ENCODE data around the gene SRPK2.

The SRPK2 gene

GRCh38 chr7:105204953-105205352 lies 183.8 kb downstream of the SRPK2 start:
- TF ChIP-seq, protein P1, sequence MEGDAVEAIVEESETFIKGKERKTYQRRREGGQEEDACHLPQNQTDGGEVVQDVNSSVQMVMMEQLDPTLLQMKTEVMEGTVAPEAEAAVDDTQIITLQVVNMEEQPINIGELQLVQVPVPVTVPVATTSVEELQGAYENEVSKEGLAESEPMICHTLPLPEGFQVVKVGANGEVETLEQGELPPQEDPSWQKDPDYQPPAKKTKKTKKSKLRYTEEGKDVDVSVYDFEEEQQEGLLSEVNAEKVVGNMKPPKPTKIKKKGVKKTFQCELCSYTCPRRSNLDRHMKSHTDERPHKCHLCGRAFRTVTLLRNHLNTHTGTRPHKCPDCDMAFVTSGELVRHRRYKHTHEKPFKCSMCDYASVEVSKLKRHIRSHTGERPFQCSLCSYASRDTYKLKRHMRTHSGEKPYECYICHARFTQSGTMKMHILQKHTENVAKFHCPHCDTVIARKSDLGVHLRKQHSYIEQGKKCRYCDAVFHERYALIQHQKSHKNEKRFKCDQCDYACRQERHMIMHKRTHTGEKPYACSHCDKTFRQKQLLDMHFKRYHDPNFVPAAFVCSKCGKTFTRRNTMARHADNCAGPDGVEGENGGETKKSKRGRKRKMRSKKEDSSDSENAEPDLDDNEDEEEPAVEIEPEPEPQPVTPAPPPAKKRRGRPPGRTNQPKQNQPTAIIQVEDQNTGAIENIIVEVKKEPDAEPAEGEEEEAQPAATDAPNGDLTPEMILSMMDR (IDR thresholded peaks at IDR 0.05): no peak

DNA sequence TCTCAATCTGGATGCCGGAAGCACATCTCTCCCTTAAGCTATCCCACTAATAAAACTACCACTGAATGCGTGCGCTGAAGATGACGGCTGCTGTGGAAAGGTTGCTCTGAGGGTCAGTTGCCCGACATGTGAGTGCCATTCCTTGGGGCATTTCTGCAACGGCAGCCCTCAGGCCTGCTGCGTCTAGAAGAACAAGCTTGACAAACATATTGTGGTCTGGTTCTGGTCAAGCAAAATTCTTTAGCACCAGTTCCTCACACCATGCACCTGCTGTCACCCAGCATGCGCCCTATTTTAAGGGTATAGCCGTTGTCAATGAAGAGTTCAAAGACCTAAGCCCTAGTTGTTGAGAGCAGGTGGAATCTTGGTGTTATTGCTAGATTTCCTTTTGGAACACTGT lies 184.2 kb downstream of the SRPK2 start:
- TF ChIP-seq, protein P1 (IDR thresholded peaks at IDR 0.05): no peak

DNA sequence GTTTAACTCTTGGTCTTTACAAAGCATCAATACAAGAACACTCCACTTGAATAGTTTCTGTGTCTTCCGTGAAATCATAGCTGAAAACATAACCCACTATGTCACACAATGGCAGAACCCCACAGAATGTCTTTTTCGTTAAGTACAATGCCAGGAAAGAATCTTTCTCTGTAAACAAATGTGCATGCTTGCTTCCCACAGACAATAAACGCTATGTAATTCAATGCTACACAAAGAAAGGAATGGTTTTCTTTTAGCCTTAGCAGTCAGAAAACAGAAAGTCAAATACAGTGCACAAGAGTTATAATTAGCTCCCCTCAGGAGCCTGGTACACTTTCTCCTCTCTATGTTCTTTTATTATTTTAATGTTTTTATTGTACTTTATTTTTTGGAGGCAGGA lies 186.1 kb downstream of the SRPK2 start:
- TF ChIP-seq, protein P1 (IDR thresholded peaks at IDR 0.05): no peak

DNA sequence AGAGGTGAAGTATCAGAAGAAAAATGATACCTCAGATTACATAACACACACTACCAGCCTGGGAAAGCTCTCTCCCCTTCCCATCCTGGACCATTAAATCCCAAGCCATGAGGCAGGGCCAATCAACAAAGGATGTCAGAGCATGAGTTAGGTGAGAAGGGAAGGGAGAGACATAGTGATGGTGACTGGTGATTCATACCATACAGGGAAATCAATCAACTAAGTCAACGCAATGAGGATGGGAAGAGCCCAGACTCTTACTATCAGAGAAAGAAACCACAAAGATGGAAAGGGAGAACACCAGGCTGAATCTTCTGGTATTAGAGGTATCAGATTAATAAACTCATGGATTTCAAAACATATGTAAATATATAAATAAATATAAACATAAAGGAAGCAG lies 189.3 kb downstream of the SRPK2 start:
- TF ChIP-seq, protein P1 (IDR thresholded peaks at IDR 0.05): no peak

- TF ChIP-seq, protein P1 (IDR thresholded peaks at IDR 0.05): no peak
Measured at GRCh38 chr7:105198223-105198622, 190.5 kb downstream of the SRPK2 start.

DNA sequence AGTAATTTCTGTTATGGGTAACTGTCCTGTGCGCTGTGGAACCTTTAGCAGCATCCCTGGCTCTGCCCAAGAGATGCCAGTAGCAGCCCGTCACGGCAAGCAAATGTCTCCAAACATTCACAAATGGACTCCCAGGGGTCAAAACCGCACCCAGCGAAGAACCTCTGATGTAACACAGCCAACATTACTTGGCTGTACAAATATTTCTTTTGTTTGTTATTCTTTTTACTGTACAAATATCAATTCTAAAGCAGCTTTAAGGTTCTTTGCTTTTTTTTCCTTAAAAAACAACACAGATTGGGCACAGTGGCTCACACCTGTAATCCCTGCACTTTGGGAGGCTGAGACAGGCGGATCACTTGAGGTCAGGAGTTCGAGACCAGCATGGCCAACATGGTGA lies 192.2 kb downstream of the SRPK2 start:
- TF ChIP-seq, protein P1 (IDR thresholded peaks at IDR 0.05): no peak

DNA sequence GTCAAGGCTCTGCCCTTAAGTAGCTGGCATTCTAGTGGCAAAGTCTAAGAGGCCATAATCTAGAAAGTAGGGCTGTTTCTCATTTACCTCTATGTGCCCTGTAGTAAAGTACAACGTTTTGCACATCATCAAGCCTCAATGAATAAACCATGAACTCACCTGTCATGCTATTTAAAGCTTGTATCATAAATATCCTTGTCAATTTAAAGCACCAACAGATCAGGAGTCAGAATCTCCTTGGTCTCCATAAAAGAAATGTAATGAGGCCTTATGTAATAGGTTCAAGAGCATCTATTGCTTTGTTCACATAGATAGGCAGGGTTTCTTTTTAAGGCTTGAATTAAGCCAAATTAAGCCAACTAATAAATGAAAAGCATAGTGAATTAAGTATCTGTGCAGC lies 192.8 kb downstream of the SRPK2 start:
- TF ChIP-seq, protein P1 (IDR thresholded peaks at IDR 0.05): no peak

DNA sequence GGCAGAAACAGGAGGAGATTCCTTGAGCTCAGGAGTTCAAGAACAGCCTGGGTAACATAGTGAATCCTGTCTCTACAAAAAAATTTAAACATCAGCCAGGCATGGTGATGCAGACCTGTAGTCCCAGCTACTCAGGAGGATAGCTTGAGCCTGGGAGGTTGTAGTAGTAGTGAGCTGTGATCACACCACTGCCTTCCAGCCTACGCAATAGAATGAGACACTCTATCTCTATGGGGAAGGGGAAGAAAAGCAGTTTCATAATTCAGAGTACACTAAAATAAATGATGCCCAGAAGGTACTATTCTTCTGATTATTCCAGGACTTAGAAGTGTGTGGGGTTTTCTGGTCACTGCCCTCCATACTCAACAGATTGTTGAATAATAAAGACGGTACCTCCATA lies 197.4 kb downstream of the SRPK2 start:
- TF ChIP-seq, protein P1 (IDR thresholded peaks at IDR 0.05): no peak
